ENCODE data around the gene DPP3.

- TF ChIP-seq CTCF (IDR thresholded peaks at IDR 0.05): peak; percentile 70
- TF ChIP-seq EZH2 (IDR thresholded peaks at IDR 0.05; ENCODE audit: borderline replicate concordance, insufficient read depth, low read depth, low read length, poor library complexity, severe bottlenecking): no peak
These were observed 13.1 kb upstream of the DPP3 start for GRCh38 chr11:66467034-66467659.

Measured in B cell (primary cell).